Fibroblast of skin of left quadriceps (primary cell): ENCODE results near the gene SWSAP1.

ENCODE experiments used
- DNase-seq, 2 experiments: peaks; one replicate each; pipeline ENCODE4 v3.0.0-alpha.2; 2013; ENCODE audit warnings: low read depth in 2 of 2

Gene SWSAP1

DNA sequence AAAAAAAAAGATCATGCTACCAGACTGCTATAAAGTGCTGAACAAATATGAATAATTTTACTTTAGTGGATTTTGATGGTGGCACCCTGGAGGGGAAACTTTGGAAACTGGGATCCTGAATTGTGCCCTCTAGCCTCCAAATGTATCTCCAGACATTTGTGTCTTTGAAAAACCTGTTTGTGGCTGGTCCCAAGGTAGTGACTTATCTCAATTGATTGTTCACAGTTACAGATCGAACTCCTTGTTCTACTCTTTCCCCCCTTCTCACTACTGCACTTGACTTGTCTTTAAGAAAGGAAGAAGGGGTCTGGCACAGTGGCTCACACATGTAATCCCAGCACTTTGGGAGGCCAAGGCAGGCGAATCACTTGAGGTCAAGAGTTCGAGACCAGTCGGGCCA is 34.1 kb downstream of the SWSAP1 start:
- DNase-seq: no peak

GRCh38 chr19:11410682-11411081 is 36.2 kb downstream of the SWSAP1 start:
- DNase-seq: no peak

DNA sequence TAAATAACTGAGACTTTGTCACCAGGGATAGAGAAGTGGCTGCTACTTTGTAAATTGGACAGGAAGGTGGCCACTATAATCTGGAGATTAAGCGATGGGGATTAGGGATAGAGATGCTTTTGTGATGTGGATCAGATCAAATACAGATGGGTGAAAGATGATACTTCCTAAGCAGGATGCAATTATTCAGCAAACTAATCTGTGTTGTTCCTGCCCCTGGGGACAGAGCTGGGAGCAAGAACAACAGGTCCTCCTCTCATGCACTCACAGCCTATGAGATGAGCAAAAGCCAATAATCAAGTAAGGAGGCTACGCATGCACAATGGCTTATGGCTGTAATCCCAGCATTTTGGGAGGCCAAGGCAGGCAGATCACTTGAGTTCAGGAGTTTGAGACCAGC is 40.1 kb downstream of the SWSAP1 start:
- DNase-seq: no peak

GRCh38 chr19:11416346-11417052 is 42.0 kb downstream of the SWSAP1 start:
- DNase-seq: no peak

DNA sequence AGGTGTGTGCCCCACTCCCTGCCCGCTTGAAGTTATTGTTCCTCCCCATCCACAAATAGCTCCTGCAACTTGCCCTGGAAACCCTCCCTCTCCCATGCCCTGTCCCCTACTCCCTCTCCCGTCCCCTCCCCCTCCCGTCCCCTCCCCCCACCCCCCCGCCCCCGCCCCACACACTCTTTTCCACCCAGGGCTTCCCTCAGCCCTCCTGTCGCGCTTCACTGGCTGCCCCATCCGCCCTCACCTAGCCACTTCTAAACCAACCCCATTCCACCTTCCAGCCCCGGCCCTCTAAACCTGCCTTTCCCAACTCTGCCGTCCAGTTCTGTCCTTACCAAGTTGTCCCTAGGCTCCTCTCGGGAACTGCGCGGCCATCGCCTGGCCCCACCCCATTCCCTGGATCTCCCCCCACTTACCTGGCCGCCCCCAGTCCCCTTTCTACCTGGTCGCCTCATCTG is 43.7 kb downstream of the SWSAP1 start:
- DNase-seq: no peak

- no peak for DNase-seq
These were observed 44.4 kb downstream of the SWSAP1 start, which contains the start of gene RGL3 for GRCh38 chr19:11418549-11419506. RGL3 (minus strand) TSS chr19:11419314; CDS start chr19:11419278, 36 bp downstream.

GRCh38 chr19:11420429-11421370 is 46.2 kb downstream of the SWSAP1 start:
- DNase-seq: no peak

GRCh38 chr19:11421371-11422098 is 47.1 kb downstream of the SWSAP1 start:
- no peak for DNase-seq

DNA sequence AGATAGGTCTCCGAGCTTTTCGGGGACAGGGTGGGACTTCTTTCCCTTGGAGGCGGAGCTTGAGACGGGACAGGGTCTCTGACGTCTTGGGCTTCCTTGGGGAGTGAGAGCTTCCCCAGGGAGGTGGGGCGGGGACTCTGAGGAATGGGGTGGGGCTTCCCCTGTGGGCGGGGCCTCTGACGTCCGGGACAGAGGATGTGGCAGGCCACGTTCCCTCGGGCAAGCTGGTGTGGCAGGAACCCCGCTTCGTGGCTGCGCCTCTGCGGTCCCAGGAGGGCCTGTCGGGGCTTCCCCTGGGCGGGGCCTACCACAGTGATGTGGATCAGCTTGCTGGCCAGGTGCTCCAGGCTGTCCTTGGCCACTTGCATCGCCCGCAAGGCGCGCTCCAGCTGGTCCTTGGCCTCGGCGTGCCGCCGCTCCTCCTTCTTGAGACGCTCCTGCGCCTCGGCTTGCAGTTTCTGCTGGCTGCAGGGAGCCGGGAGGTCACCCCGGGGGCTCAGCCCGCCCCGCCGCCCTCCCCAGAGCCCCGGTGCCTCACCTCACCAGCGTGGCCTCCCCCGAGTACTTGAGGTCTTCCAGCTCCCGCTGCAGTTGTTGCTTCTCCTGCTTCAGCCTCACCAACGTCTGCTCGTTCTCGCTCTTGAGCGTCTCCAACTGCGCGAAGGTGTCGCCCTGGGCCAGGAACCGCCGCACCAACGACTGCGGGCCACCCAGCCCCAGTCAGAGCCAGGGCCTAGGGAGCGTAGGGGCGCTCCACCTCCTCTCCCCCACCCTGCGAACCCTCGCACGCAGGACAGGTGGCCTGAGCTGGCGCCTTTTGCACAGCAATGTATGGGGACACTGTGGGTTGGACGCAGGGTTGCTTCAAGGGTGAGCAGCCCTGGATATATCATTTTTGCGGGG is 47.9 kb downstream of the SWSAP1 start:
- DNase-seq: no peak

DNA sequence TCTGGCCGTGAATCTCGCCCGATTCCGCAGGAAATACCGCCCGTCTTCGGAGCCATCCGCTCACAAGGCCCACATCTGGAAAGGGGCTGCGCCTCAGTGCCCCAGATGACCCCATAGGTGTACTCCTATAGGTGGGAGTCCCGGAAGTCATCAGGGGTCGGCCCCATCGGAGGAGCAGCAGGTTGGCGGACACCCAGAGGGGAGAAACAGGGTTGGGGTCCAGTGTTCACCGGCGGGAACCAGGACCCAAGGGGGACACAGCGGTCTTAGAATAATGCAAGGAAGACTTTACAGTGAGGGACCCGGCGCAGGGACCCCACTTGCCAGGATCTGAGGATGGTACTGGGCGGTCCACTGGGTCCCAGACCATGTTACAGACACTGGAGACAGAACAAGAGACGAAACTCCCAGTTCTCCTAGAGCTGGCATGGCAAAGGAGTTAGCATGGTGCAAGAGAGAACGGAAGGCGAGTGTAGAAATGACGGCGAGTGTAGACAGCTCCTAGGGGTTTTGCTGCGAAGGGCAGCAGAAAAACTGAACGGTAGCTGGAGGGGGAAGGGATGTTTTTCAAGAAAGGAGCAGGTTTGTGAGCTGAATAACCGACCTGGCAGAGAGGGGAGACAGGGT is 48.8 kb downstream of the SWSAP1 start:
- DNase-seq: no peak

DNA sequence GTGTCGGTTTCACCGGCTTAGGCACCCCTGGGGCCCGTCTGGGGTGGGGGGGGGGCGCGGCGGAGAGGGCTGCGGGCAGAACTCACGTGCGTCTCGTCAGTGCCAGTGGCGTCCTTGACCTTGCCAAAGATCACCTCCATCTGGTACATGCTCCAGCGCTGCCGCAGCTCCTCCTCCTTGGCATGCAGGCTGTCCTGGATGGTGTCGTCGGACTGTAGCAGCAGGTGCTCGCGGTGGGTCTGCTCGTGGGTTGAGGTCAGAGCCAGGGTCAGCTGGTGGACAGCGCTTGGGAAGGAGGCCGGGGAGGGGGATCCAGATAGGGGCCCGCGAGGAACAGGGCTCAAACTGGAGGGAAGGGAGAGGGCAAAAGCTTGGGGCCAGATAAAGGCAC is 49.3 kb downstream of the SWSAP1 start:
- no peak for DNase-seq
